Forelimb muscle (tissue), 1 donor: ENCODE data around the gene SPRR2G. TPM values are rescaled to one million over a fixed set of nuclear protein-coding genes. Genes with fewer than 3 reads are reported as not detected.
"Not testable (repeated sequence)": the region's sequence is repeated elsewhere in the genome, so short reads cannot be mapped to it uniquely, and the experiment has no call there.

Experiments
- DNase-seq: peaks from one replicate; pipeline ENCODE4 v3.0.0-alpha.2; 2013; ENCODE audit warnings: low read depth
- polyA plus RNA-seq: library from polyadenylated mRNA; unstranded; fragments of 120-200 nt; gene quantifications from one replicate; pipeline ENCODE4 v1.2.1, GENCODE V29; 2013; ENCODE audit not compliant: insufficient read length

Gene SPRR2G
- polyA plus RNA-seq = not detected

- no peak for DNase-seq
Measured at GRCh38 chr1:153150846-153151245, at the start of gene SPRR2G. Gene SPRR2G (minus strand): TSS chr1:153150890. CDS start chr1:153150110, 780 bp downstream.

- no peak for DNase-seq
Measured at GRCh38 chr1:153195216-153195615, 44.5 kb upstream of the SPRR2G start.

- no peak for DNase-seq
Measured at GRCh38 chr1:153194331-153195050, 43.8 kb upstream of the SPRR2G start.

GRCh38 chr1:153192697-153193096 is 42.0 kb upstream of the SPRR2G start:
- no peak for DNase-seq

- no peak for DNase-seq
Measured at GRCh38 chr1:153190373-153190772, 39.7 kb upstream of the SPRR2G start.

- DNase-seq = not testable (repeated sequence)
Measured at GRCh38 chr1:153188301-153188700, 37.6 kb upstream of the SPRR2G start.

GRCh38 chr1:153180556-153180955 is 29.9 kb upstream of the SPRR2G start:
- DNase-seq = no peak

GRCh38 chr1:153178922-153179321 is 28.2 kb upstream of the SPRR2G start:
- DNase-seq = no peak

GRCh38 chr1:153174624-153175023 is 23.9 kb upstream of the SPRR2G start:
- DNase-seq = no peak

GRCh38 chr1:153168686-153169085 is 18.0 kb upstream of the SPRR2G start:
- DNase-seq = no peak

GRCh38 chr1:153155541-153155940 is 4.9 kb upstream of the SPRR2G start:
- DNase-seq = no peak

- no peak for DNase-seq
Measured at GRCh38 chr1:153152481-153152880, 1.8 kb upstream of the SPRR2G start.

GRCh38 chr1:153141377-153141776 is 9.3 kb downstream of the SPRR2G start:
- DNase-seq = no peak

- no peak for DNase-seq
Measured at GRCh38 chr1:153140484-153140883, 10.2 kb downstream of the SPRR2G start.

GRCh38 chr1:153133743-153134142 is 16.9 kb downstream of the SPRR2G start:
- no peak for DNase-seq

- DNase-seq = no peak
Measured at GRCh38 chr1:153133267-153133666, 17.4 kb downstream of the SPRR2G start.

GRCh38 chr1:153128688-153129087 is 22.0 kb downstream of the SPRR2G start:
- not testable (repeated sequence) for DNase-seq

GRCh38 chr1:153127296-153127695 is 23.4 kb downstream of the SPRR2G start:
- DNase-seq = no peak

GRCh38 chr1:153125536-153125935 is 25.2 kb downstream of the SPRR2G start:
- no peak for DNase-seq

- DNase-seq = not testable (repeated sequence)
Measured at GRCh38 chr1:153123793-153124192, 26.9 kb downstream of the SPRR2G start.

GRCh38 chr1:153122831-153123421 is 27.8 kb downstream of the SPRR2G start:
- DNase-seq = no peak

- DNase-seq = no peak
Measured at GRCh38 chr1:153120945-153121344, 29.7 kb downstream of the SPRR2G start.

GRCh38 chr1:153119491-153119971 is 31.2 kb downstream of the SPRR2G start:
- no peak for DNase-seq
